ENCODE data around the gene PRDM16.

PRDM16 gene

GRCh38 chr1:3055051-3055450 is 14.0 kb upstream of the PRDM16 start:
- DNase-seq = no peak
- H3K27me3 ChIP-seq (ENCODE audit: insufficient read depth, low read depth, severe bottlenecking) = no peaks in the 10 kb centered on the region
- TF ChIP-seq CTCF (IDR thresholded peaks at IDR 0.05; ENCODE audit: low read depth, low read length) = no peak
- peaks cover 3% of the 10 kb centered on the region for H3K9me3 ChIP-seq (ENCODE audit: severe bottlenecking)
- no peaks in the 10 kb centered on the region for H3K36me3 ChIP-seq
- H3K27ac ChIP-seq = no peak overlapping the region
- H3K4me3 ChIP-seq (ENCODE audit: low read depth, low read length) = no peak overlapping the region

- Histone ChIP-seq H3K27ac (no peak overlapping the region), H3K4me3 (ENCODE audit: low read depth, low read length) (no peak overlapping the region), H3K27me3 (ENCODE audit: insufficient read depth, low read depth, severe bottlenecking) (no peaks in the 10 kb centered on the region), H3K9me3 (ENCODE audit: severe bottlenecking) (peaks cover 3% of the 10 kb centered on the region), H3K36me3 (no peaks in the 10 kb centered on the region)
- no peak for DNase-seq
- TF ChIP-seq CTCF (IDR thresholded peaks at IDR 0.05; ENCODE audit: low read depth, low read length) = no peak
These were observed 12.4 kb upstream of the PRDM16 start for GRCh38 chr1:3056641-3057040.

GRCh38 chr1:3058263-3059030 is 10.6 kb upstream of the PRDM16 start:
- Histone ChIP-seq H3K9me3 (ENCODE audit: severe bottlenecking) (no peaks in the 10 kb centered on the region), H3K27ac (no peak overlapping the region), H3K4me3 (ENCODE audit: low read depth, low read length) (no peak overlapping the region), H3K36me3 (no peaks in the 10 kb centered on the region), H3K27me3 (ENCODE audit: insufficient read depth, low read depth, severe bottlenecking) (no peaks in the 10 kb centered on the region)
- no peak for TF ChIP-seq CTCF (IDR thresholded peaks at IDR 0.05; ENCODE audit: low read depth, low read length)
- DNase-seq = no peak

- TF ChIP-seq CTCF (IDR thresholded peaks at IDR 0.05; ENCODE audit: low read depth, low read length) = peak; percentile 12; the same call in 1 of the 2 replicates
- H3K27me3 ChIP-seq (ENCODE audit: insufficient read depth, low read depth, severe bottlenecking) = no peaks in the 10 kb centered on the region
- H3K36me3 ChIP-seq = no peaks in the 10 kb centered on the region
- H3K9me3 ChIP-seq (ENCODE audit: severe bottlenecking) = no peaks in the 10 kb centered on the region
- DNase-seq = no peak
- H3K27ac ChIP-seq = no peak overlapping the region
- H3K4me3 ChIP-seq (ENCODE audit: low read depth, low read length) = no peak overlapping the region
These were observed 8.9 kb upstream of the PRDM16 start for GRCh38 chr1:3060127-3060526.

GRCh38 chr1:3060601-3061551 is 8.1 kb upstream of the PRDM16 start:
- no peaks in the 10 kb centered on the region for H3K9me3 ChIP-seq (ENCODE audit: severe bottlenecking)
- H3K27ac ChIP-seq = no peak overlapping the region
- H3K27me3 ChIP-seq (ENCODE audit: insufficient read depth, low read depth, severe bottlenecking) = no peaks in the 10 kb centered on the region
- DNase-seq = peak; percentile 7
- TF ChIP-seq CTCF (IDR thresholded peaks at IDR 0.05; ENCODE audit: low read depth, low read length) = 0 out of 2 replicates have a peak, but pooled peaks have one; percentile 14
- H3K4me3 ChIP-seq (ENCODE audit: low read depth, low read length) = no peak overlapping the region
- H3K36me3 ChIP-seq = no peaks in the 10 kb centered on the region

Data from WERI-Rb-1 (cell line).